K562 (cell line): ENCODE data around the gene MAPKAPK2. TPM values are rescaled to one million over a fixed set of nuclear protein-coding genes. Genes with fewer than 3 reads are reported as not detected.

Source experiments
- CBX8 ChIP-seq: fragments of 200-600 bp; sonication (generic); IDR thresholded peaks from 2 replicates; pipeline ENCODE4 v1.6.1; 2012; ENCODE audit warnings: borderline replicate concordance, mixed run types, low read depth, mild to moderate bottlenecking, moderate library complexity, mixed read lengths, low read length, control low read depth, inconsistent platforms; ENCODE audit not compliant: poor library complexity, severe bottlenecking; ENCODE audit errors: extremely low read depth
- KLF16 ChIP-seq: IDR thresholded peaks from 2 replicates; pipeline ENCODE4 v1.6.1; 2016; ENCODE audit warnings: antibody characterized with exemption
- MEF2D ChIP-seq: conservative IDR thresholded peaks from 2 replicates; pipeline ENCODE4 v1.6.1; 2016; ENCODE audit warnings: low read depth, missing genetic modification characterization, missing compliant biosample characterization
- NONO ChIP-seq, 2 experiments: fragments of 200-400 bp in 1 of 2; fragments of 450-650 bp in 1 of 2; formaldehyde crosslinking in 1 of 2; IDR thresholded peaks; 2 replicates each; pipeline ENCODE4 v1.6.1; 2017; ENCODE audit warnings: low read depth in 2 of 2, mild to moderate bottlenecking in 2 of 2, moderate library complexity in 2 of 2, low read length in 1 of 2
- PHB ChIP-seq: fragments of 250-450 bp; sonication (Bioruptor Pico); IDR thresholded peaks from 2 replicates; pipeline ENCODE4 v1.5.0; 2021
- SAFB2 ChIP-seq: fragments of 200-400 bp; formaldehyde crosslinking; IDR thresholded peaks from 2 replicates; pipeline ENCODE4 v1.6.1; 2018; ENCODE audit warnings: borderline replicate concordance, low read length, low read depth, moderate library complexity; ENCODE audit not compliant: severe bottlenecking
- ZEB2 ChIP-seq: fragments of 450-650 bp; IDR thresholded peaks from 2 replicates; pipeline ENCODE4 v1.6.1; 2016
- ZNF133 ChIP-seq: fragments of 250-450 bp; sonication (Bioruptor Pico); IDR thresholded peaks from 2 replicates; pipeline ENCODE4 v1.4.0; 2020; ENCODE audit warnings: mild to moderate bottlenecking
- ZNF316 ChIP-seq: fragments of 450-650 bp; IDR thresholded peaks from 2 replicates; pipeline ENCODE4 v1.6.1; 2016
- ZNF324 ChIP-seq: fragments of 250-450 bp; sonication (Bioruptor Pico); IDR thresholded peaks from 2 replicates; pipeline ENCODE4 v1.4.0; 2020; ENCODE audit warnings: mild to moderate bottlenecking
- ZNF347 ChIP-seq: fragments of 450-650 bp; formaldehyde crosslinking; IDR thresholded peaks from 2 replicates; pipeline ENCODE4 v1.4.0; 2020; ENCODE audit warnings: low read depth, mild to moderate bottlenecking, moderate library complexity
- ZNF76 ChIP-seq: fragments of 250-450 bp; sonication (Bioruptor Pico); IDR thresholded peaks from 2 replicates; pipeline ENCODE4 v1.4.0; 2020; ENCODE audit warnings: mild to moderate bottlenecking, moderate library complexity, borderline replicate concordance
- polyA plus RNA-seq, 8 experiments: library from polyadenylated mRNA; depleted of rRNA in 4 of 8; stranded (reverse) in 5 of 8; unstranded in 3 of 8; fragments of >200 nt; fragmentation: Nextera tagmentation in 2 of 8; fragmentation: Illumina TruSeq in 1 of 8; extraction: Ambion mirVana in 2 of 8; extraction: Trizol in 1 of 8; gene quantifications; 2 replicates each; pipeline versions ENCODE4 v1.2.1 to v1.2.3, GENCODE V29; 2011 to 2014; ENCODE audit warnings: inconsistent platforms in 1 of 8, missing spikeins in 1 of 8
- total RNA-seq, 7 experiments: library from RNA; depleted of rRNA in 6 of 7; stranded (reverse); fragments of >200 nt in 6 of 7; fragmentation: Illumina TruSeq in 2 of 7; extraction: Trizol in 2 of 7; gene quantifications; 2 replicates each; pipeline versions ENCODE4 v1.2.1 to v1.2.3, GENCODE V29; 2011 to 2021; ENCODE audit warnings: low replicate concordance in 1 of 7
- TF ChIP-seq, protein P1 (sequence below): sonication (generic); formaldehyde crosslinking; IDR thresholded peaks from 2 replicates; pipeline ENCODE4 v1.8.0; 2023; ENCODE audit warnings: missing genetic modification reagents, mild to moderate bottlenecking, borderline replicate concordance
- TF ChIP-seq, protein P2 (sequence below): fragments of 250-450 bp; sonication (Bioruptor Pico); IDR thresholded peaks from 2 replicates; pipeline ENCODE4 v1.9.0; 2021; ENCODE audit warnings: mild to moderate bottlenecking
- TF ChIP-seq, protein P3 (sequence below): sonication (generic); formaldehyde crosslinking; IDR thresholded peaks from 2 replicates; pipeline ENCODE4 v1.8.0; 2022; ENCODE audit warnings: mild to moderate bottlenecking, missing genetic modification reagents
- TF ChIP-seq, protein P4 (sequence below): sonication (generic); formaldehyde crosslinking; IDR thresholded peaks from 2 replicates; pipeline ENCODE4 v1.8.0; 2023; ENCODE audit warnings: mild to moderate bottlenecking, missing genetic modification reagents
- TF ChIP-seq, protein P5 (sequence below): sonication (generic); formaldehyde crosslinking; IDR thresholded peaks from 2 replicates; pipeline ENCODE4 v1.5.0; 2020; ENCODE audit warnings: missing genetic modification reagents

MAPKAPK2 gene
- total and polyA plus RNA-seq, 9 of the 15 experiments (the other 6 are each of a cell fraction or from before 2014, with no cell fraction given), result 0.63 to 94.2 (median 52.1) TPM

- TF ChIP-seq, protein P1, sequence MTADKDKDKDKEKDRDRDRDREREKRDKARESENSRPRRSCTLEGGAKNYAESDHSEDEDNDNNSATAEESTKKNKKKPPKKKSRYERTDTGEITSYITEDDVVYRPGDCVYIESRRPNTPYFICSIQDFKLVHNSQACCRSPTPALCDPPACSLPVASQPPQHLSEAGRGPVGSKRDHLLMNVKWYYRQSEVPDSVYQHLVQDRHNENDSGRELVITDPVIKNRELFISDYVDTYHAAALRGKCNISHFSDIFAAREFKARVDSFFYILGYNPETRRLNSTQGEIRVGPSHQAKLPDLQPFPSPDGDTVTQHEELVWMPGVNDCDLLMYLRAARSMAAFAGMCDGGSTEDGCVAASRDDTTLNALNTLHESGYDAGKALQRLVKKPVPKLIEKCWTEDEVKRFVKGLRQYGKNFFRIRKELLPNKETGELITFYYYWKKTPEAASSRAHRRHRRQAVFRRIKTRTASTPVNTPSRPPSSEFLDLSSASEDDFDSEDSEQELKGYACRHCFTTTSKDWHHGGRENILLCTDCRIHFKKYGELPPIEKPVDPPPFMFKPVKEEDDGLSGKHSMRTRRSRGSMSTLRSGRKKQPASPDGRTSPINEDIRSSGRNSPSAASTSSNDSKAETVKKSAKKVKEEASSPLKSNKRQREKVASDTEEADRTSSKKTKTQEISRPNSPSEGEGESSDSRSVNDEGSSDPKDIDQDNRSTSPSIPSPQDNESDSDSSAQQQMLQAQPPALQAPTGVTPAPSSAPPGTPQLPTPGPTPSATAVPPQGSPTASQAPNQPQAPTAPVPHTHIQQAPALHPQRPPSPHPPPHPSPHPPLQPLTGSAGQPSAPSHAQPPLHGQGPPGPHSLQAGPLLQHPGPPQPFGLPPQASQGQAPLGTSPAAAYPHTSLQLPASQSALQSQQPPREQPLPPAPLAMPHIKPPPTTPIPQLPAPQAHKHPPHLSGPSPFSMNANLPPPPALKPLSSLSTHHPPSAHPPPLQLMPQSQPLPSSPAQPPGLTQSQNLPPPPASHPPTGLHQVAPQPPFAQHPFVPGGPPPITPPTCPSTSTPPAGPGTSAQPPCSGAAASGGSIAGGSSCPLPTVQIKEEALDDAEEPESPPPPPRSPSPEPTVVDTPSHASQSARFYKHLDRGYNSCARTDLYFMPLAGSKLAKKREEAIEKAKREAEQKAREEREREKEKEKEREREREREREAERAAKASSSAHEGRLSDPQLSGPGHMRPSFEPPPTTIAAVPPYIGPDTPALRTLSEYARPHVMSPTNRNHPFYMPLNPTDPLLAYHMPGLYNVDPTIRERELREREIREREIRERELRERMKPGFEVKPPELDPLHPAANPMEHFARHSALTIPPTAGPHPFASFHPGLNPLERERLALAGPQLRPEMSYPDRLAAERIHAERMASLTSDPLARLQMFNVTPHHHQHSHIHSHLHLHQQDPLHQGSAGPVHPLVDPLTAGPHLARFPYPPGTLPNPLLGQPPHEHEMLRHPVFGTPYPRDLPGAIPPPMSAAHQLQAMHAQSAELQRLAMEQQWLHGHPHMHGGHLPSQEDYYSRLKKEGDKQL, result peak; percentile 83; the same call in 1 of the 2 replicates
- TF ChIP-seq MEF2D (tag) (no peak), PHB (CRISPR knock-in tag) (no peak), ZNF316 (no peak), KLF16 (no peak), SAFB2 (no peak), ZNF324 (CRISPR knock-in tag) (no peak), ZEB2 (peak; percentile 61; the same call in 1 of the 2 replicates), ZNF133 (CRISPR knock-in tag) (no peak), CBX8 (no peak), ZNF76 (CRISPR knock-in tag) (no peak), NONO (IDR thresholded peaks at IDR 0.05; ENCODE audit: low read depth in 2 of 2, low read length in 1 of 2) (peak in 1 of 2 experiments; percentile 67), ZNF347 (CRISPR knock-in tag) (no peak)
- TF ChIP-seq, protein P2, sequence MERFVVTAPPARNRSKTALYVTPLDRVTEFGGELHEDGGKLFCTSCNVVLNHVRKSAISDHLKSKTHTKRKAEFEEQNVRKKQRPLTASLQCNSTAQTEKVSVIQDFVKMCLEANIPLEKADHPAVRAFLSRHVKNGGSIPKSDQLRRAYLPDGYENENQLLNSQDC (CRISPR knock-in tag), result no peak; the same call in 1 of the 2 replicates
- TF ChIP-seq, protein P3, sequence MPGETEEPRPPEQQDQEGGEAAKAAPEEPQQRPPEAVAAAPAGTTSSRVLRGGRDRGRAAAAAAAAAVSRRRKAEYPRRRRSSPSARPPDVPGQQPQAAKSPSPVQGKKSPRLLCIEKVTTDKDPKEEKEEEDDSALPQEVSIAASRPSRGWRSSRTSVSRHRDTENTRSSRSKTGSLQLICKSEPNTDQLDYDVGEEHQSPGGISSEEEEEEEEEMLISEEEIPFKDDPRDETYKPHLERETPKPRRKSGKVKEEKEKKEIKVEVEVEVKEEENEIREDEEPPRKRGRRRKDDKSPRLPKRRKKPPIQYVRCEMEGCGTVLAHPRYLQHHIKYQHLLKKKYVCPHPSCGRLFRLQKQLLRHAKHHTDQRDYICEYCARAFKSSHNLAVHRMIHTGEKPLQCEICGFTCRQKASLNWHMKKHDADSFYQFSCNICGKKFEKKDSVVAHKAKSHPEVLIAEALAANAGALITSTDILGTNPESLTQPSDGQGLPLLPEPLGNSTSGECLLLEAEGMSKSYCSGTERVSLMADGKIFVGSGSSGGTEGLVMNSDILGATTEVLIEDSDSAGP (CRISPR knock-in tag), result no peak; the same call in 1 of the 2 replicates
- TF ChIP-seq, protein P4, sequence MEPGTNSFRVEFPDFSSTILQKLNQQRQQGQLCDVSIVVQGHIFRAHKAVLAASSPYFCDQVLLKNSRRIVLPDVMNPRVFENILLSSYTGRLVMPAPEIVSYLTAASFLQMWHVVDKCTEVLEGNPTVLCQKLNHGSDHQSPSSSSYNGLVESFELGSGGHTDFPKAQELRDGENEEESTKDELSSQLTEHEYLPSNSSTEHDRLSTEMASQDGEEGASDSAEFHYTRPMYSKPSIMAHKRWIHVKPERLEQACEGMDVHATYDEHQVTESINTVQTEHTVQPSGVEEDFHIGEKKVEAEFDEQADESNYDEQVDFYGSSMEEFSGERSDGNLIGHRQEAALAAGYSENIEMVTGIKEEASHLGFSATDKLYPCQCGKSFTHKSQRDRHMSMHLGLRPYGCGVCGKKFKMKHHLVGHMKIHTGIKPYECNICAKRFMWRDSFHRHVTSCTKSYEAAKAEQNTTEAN (CRISPR knock-in tag), result no peak
- TF ChIP-seq, protein P5, sequence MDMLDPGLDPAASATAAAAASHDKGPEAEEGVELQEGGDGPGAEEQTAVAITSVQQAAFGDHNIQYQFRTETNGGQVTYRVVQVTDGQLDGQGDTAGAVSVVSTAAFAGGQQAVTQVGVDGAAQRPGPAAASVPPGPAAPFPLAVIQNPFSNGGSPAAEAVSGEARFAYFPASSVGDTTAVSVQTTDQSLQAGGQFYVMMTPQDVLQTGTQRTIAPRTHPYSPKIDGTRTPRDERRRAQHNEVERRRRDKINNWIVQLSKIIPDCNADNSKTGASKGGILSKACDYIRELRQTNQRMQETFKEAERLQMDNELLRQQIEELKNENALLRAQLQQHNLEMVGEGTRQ, result peak; percentile 60; the same call in 1 of the 2 replicates
Measured at GRCh38 chr1:206635080-206635977, 49.4 kb upstream of the MAPKAPK2 start, which contains the start of gene DYRK3 (continued).
